GM13977 (cell line): ENCODE measurements around the gene ERF.
A peak's percentile ranks its signal among the peaks of the same experiment; 100 is the strongest.
"Not testable (repeated sequence)": the region's sequence is repeated elsewhere in the genome, so short reads cannot be mapped to it uniquely, and the experiment has no call there.

Experiments
- DNase-seq: peaks from one replicate; pipeline ENCODE4 v3.0.0; 2012; ENCODE audit warnings: low spot score
- CTCF ChIP-seq: IDR thresholded peaks from 2 replicates; pipeline ENCODE4 v1.5.1; 2012; ENCODE audit warnings: mild to moderate bottlenecking, control low read depth; ENCODE audit not compliant: insufficient read depth; ENCODE audit errors: extremely low read depth, missing control alignments
- in situ Hi-C: fragments of 300-500 bp; cut with MboI; formaldehyde crosslinking; loops from one replicate; pipeline ENCODE4 v1.12.0; 2022; ENCODE audit warnings: low sequenced_read_pairs, low pct_unique_long_range_greater_than_20kb, mixed read lengths, inconsistent platforms; ENCODE audit not compliant: unreplicated experiment

The ERF gene

GRCh38 chr19:42268142-42268703, 13.3 kb upstream of the ERF start:
- in situ Hi-C loops, result no loop called here
- peak; percentile 93 for DNase-seq
- no peak for TF ChIP-seq CTCF

GRCh38 chr19:42267644-42268141, 12.8 kb upstream of the ERF start:
- no peak for DNase-seq
- no peak for TF ChIP-seq CTCF
- in situ Hi-C loops, result no loop called here

GRCh38 chr19:42266928-42267603, 12.1 kb upstream of the ERF start:
- DNase-seq, in situ Hi-C loops: not testable (repeated sequence)

- DNase-seq, in situ Hi-C loops: not testable (repeated sequence)
These were observed 11.2 kb upstream of the ERF start for GRCh38 chr19:42266105-42266504.

- TF ChIP-seq CTCF, result no peak
- in situ Hi-C loops, result no loop called here
- DNase-seq, result no peak
These were observed 6.8 kb upstream of the ERF start for GRCh38 chr19:42261763-42262162.

GRCh38 chr19:42257842-42258241, 2.9 kb upstream of the ERF start:
- in situ Hi-C loops, DNase-seq: not testable (repeated sequence)

- in situ Hi-C loops, result no loop called here
- TF ChIP-seq CTCF, result no peak
- no peak for DNase-seq
These were observed 1.1 kb upstream of the ERF start for GRCh38 chr19:42255766-42256745.
